DOHH2 (cell line): ENCODE results near the gene RAPGEF5.

ENCODE experiments used
- H3F3A ChIP-seq: fragments of 200-600 bp; sonication (generic), shearing (Covaris generic); 2 replicates; pipeline ENCODE4 v1.6.0; 2016; ENCODE audit warnings: antibody characterized with exemption, mild to moderate bottlenecking; ENCODE audit not compliant: control insufficient read depth, insufficient read depth
- H3K27ac ChIP-seq: fragments of 200-600 bp; sonication (generic); 2 replicates; pipeline ENCODE4 v1.5.1; 2014; ENCODE audit warnings: low read depth, mild to moderate bottlenecking, low read length, moderate library complexity
- H3K27me3 ChIP-seq: fragments of 200-600 bp; sonication (generic); 2 replicates; pipeline ENCODE4 v1.6.1; 2014; ENCODE audit warnings: mild to moderate bottlenecking, low read length, mixed read lengths; ENCODE audit not compliant: control insufficient read depth
- H3K36me3 ChIP-seq: fragments of 200-600 bp; sonication (generic); 2 replicates; pipeline ENCODE4 v1.6.1; 2014; ENCODE audit warnings: mild to moderate bottlenecking, low read length, moderate library complexity, mixed read lengths; ENCODE audit not compliant: control insufficient read depth
- H3K4me1 ChIP-seq: fragments of 200-600 bp; sonication (generic); 2 replicates; pipeline ENCODE4 v1.6.1; 2014; ENCODE audit warnings: mild to moderate bottlenecking, low read length, mixed read lengths; ENCODE audit not compliant: control insufficient read depth
- H3K4me2 ChIP-seq: fragments of 200-600 bp; sonication (generic); 2 replicates; pipeline ENCODE4 v1.6.0; 2014; ENCODE audit warnings: mild to moderate bottlenecking, low read length, moderate library complexity
- H3K4me3 ChIP-seq: fragments of 200-600 bp; sonication (generic); 2 replicates; pipeline ENCODE4 v1.5.1; 2014; ENCODE audit warnings: mild to moderate bottlenecking, low read length, mixed read lengths
- H3K79me2 ChIP-seq: fragments of 200-600 bp; sonication (generic); 2 replicates; pipeline ENCODE4 v1.6.1; 2014; ENCODE audit warnings: mild to moderate bottlenecking, low read length, mixed read lengths; ENCODE audit not compliant: control insufficient read depth
- H3K9me2 ChIP-seq: fragments of 200-600 bp; sonication (generic); replicated peaks from 2 replicates; pipeline ENCODE4 v1.6.1; 2014; ENCODE audit warnings: mild to moderate bottlenecking, low read length, mixed read lengths; ENCODE audit not compliant: control insufficient read depth
- H3K9me3 ChIP-seq: fragments of 200-600 bp; sonication (generic); 2 replicates; pipeline ENCODE4 v1.6.1; 2014; ENCODE audit warnings: antibody characterized with exemption, low read length, mixed read lengths; ENCODE audit not compliant: control insufficient read depth, insufficient read depth
- H4K20me1 ChIP-seq: fragments of 200-600 bp; sonication (generic); 2 replicates; pipeline ENCODE4 v1.6.0; 2014; ENCODE audit warnings: low read depth, mild to moderate bottlenecking, antibody characterized with exemption, low read length, moderate library complexity; ENCODE audit not compliant: control insufficient read depth, insufficient read depth
- EZH2phosphoT487 ChIP-seq: fragments of 200-600 bp; sonication (generic); IDR thresholded peaks from 2 replicates; pipeline ENCODE4 v1.6.1; 2017; ENCODE audit warnings: borderline replicate concordance, mild to moderate bottlenecking, antibody characterized with exemption, low read length, moderate library complexity, mixed read lengths
- TF ChIP-seq, protein P1 (sequence below): fragments of 200-600 bp; sonication (generic); IDR thresholded peaks from one replicate; pipeline ENCODE4 v1.5.1; 2014; ENCODE audit warnings: antibody characterized with exemption, mild to moderate bottlenecking, low read depth, low read length; ENCODE audit not compliant: poor library complexity, severe bottlenecking

The RAPGEF5 gene

DNA sequence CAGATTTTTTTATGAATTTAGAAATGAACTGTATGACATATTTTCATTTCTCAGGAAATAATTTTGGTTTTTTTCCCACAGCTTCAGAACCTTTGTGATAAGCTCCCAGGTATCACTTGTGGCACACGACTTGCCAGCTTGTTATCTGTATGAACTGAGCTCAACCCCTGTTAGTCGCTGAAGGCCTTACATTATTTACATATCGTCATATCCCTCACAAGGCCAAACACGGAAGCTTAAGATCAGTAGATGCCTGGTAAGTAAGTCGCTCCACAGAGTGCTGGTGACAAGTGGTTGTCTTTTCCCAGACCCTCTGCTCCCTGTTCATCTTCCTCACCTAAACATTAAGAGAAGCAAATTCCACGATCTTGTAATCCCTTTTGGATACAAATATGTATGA is 55.2 kb downstream of the RAPGEF5 start:
- H3K79me2 ChIP-seq: peaks cover 93% of the 10 kb centered on the region
- peaks cover 48% of the 10 kb centered on the region for H3K4me1 ChIP-seq
- H3K36me3 ChIP-seq: peaks cover 99% of the 10 kb centered on the region
- no peaks in the 10 kb centered on the region for H3K9me2 ChIP-seq
- H3K27ac ChIP-seq: no peak overlapping the region
- peaks cover 60% of the 10 kb centered on the region for H3F3A ChIP-seq
- no peak overlapping the region for H3K4me3 ChIP-seq
- H3K4me2 ChIP-seq: no peak overlapping the region
- TF ChIP-seq, protein P1, sequence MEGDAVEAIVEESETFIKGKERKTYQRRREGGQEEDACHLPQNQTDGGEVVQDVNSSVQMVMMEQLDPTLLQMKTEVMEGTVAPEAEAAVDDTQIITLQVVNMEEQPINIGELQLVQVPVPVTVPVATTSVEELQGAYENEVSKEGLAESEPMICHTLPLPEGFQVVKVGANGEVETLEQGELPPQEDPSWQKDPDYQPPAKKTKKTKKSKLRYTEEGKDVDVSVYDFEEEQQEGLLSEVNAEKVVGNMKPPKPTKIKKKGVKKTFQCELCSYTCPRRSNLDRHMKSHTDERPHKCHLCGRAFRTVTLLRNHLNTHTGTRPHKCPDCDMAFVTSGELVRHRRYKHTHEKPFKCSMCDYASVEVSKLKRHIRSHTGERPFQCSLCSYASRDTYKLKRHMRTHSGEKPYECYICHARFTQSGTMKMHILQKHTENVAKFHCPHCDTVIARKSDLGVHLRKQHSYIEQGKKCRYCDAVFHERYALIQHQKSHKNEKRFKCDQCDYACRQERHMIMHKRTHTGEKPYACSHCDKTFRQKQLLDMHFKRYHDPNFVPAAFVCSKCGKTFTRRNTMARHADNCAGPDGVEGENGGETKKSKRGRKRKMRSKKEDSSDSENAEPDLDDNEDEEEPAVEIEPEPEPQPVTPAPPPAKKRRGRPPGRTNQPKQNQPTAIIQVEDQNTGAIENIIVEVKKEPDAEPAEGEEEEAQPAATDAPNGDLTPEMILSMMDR: no peak
- no peak for TF ChIP-seq EZH2phosphoT487
- peaks cover 6% of the 10 kb centered on the region; the same call in 1 of the 2 replicates for H4K20me1 ChIP-seq
- H3K27me3 ChIP-seq: no peaks in the 10 kb centered on the region
- H3K9me3 ChIP-seq: no peaks in the 10 kb centered on the region

DNA sequence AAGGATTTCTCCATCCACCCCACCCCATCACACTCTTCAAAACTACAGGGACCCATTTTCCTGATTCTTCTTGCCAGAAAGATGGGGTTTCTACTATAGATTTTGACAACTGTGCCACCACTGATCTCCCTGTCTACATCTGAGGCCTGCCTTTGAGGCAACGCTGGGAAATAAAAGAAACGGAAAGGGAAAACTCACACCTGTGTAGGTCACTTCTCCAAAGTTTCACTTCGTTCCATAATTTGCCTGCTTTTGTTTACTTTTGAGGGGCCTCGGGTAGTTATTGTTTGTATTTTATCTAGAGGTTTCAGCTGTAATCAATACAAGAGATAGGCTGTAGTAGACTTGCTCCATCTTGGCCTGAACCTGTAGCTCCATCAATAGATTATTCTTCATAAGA is 56.1 kb downstream of the RAPGEF5 start:
- Histone ChIP-seq H3K36me3 (peaks cover 99% of the 10 kb centered on the region), H3K4me3 (no peak overlapping the region)
- TF ChIP-seq, protein P1: no peak
- TF ChIP-seq EZH2phosphoT487: no peak

DNA sequence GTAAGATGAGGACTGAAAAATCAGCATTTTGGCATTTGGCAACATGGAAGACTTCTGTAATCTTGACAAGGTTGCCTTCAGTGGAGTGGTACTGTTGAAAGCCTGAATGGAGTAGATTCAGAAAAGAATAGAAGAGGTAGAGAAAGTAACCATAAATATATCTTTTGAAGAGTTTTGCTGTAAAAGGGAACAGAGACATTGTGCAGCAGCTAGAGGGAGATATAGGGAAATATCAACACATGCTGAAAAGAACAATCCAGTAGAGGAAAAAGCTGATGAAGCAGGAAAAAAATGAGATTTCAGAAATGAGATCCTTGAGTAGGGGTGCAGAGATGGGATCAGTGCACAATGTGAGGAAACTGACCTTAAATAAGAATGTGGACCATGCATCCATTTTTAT is 60.0 kb downstream of the RAPGEF5 start:
- H3K27me3 ChIP-seq: no peaks in the 10 kb centered on the region
- 0 out of 2 replicates have a peak overlapping the region, but pooled peaks have one; percentile 1 for H3K27ac ChIP-seq
- H4K20me1 ChIP-seq: peaks cover 14% of the 10 kb centered on the region; the same call in 1 of the 2 replicates
- no peak for TF ChIP-seq EZH2phosphoT487
- TF ChIP-seq, protein P1: peak; percentile 47
- peaks cover 35% of the 10 kb centered on the region for H3F3A ChIP-seq
- H3K4me2 ChIP-seq: no peak overlapping the region
- peaks cover 9% of the 10 kb centered on the region for H3K4me1 ChIP-seq
- no peaks in the 10 kb centered on the region for H3K9me2 ChIP-seq
- no peaks in the 10 kb centered on the region for H3K9me3 ChIP-seq
- H3K79me2 ChIP-seq: peaks cover 91% of the 10 kb centered on the region
- peaks cover 99% of the 10 kb centered on the region for H3K36me3 ChIP-seq
- no peak overlapping the region for H3K4me3 ChIP-seq

More for the DNA sequence above, 56.1 kb downstream of the RAPGEF5 start:
- Histone ChIP-seq H3K9me2 (no peaks in the 10 kb centered on the region), H3K4me1 (peaks cover 38% of the 10 kb centered on the region), H3K27ac (no peak overlapping the region), H4K20me1 (peaks cover 8% of the 10 kb centered on the region; the same call in 1 of the 2 replicates), H3K27me3 (no peaks in the 10 kb centered on the region), H3K4me2 (no peak overlapping the region), H3F3A (peaks cover 55% of the 10 kb centered on the region), H3K9me3 (no peaks in the 10 kb centered on the region), H3K79me2 (peaks cover 93% of the 10 kb centered on the region)
